Ascending aorta (tissue), 2 donors: ENCODE results near the gene OR2V2. TPM values are rescaled to one million over a fixed set of nuclear protein-coding genes. Genes with fewer than 3 reads are reported as not detected.

Source experiments
- DNase-seq, 2 donors: peaks; one replicate each; pipeline ENCODE4 v3.0.0-alpha.2; 2019; ENCODE audit warnings: low spot score in 2 of 2
- H3K27ac ChIP-seq, 2 donors: fragments of 200-600 bp; sonication (generic); one replicate each; pipeline ENCODE4 v1.5.1; 2016 to 2017; ENCODE audit warnings: mild to moderate bottlenecking in 1 of 2
- H3K27me3 ChIP-seq: fragments of 200-600 bp; sonication (generic); one replicate; pipeline ENCODE4 v1.5.1; 2017
- H3K36me3 ChIP-seq, 2 donors: fragments of 200-600 bp; sonication (generic); one replicate each; pipeline ENCODE4 v1.5.1; 2016
- H3K4me1 ChIP-seq, 2 donors: fragments of 200-600 bp; sonication (generic); one replicate each; pipeline ENCODE4 v1.5.1; 2016 to 2017; ENCODE audit warnings: mild to moderate bottlenecking in 1 of 2
- H3K4me3 ChIP-seq, 2 donors: fragments of 200-600 bp; sonication (generic); one replicate each; pipeline ENCODE4 v1.5.1; 2016 to 2017; ENCODE audit warnings: mild to moderate bottlenecking in 1 of 2
- H3K9me3 ChIP-seq, 2 donors: fragments of 200-600 bp; sonication (generic); one replicate each; pipeline ENCODE4 v1.5.1; 2016
- intact Hi-C: fragments of 100-400 bp; cut with DNase I; formaldehyde crosslinking; loops from one replicate; pipeline ENCODE4 v1.15.1; 2023
- total RNA-seq: library from RNA; depleted of rRNA; stranded (reverse); fragments of >200 nt; gene quantifications from one replicate; pipeline ENCODE4 v1.1.0, GENCODE V29; 2016
- TF ChIP-seq, protein P1 (sequence below), 3 experiments: fragments of 200-600 bp in 2 of 3; fragments of 450-650 bp in 1 of 3; sonication (generic) in 2 of 3; IDR thresholded peaks; one replicate each; pipeline ENCODE4 v1.5.1; 2016 to 2019; ENCODE audit warnings: antibody characterized with exemption in 3 of 3, mild to moderate bottlenecking in 1 of 3, moderate library complexity in 1 of 3

The OR2V2 gene
- total RNA-seq, 1 donor from 2014 or later: not detected

GRCh38 chr5:181120306-181120705, 27.1 kb upstream of the OR2V2 start:
- H3K4me1 ChIP-seq: no peaks in the 10 kb centered on the region
- peaks cover 3% of the 10 kb centered on the region for H3K27me3 ChIP-seq
- TF ChIP-seq, protein P1, sequence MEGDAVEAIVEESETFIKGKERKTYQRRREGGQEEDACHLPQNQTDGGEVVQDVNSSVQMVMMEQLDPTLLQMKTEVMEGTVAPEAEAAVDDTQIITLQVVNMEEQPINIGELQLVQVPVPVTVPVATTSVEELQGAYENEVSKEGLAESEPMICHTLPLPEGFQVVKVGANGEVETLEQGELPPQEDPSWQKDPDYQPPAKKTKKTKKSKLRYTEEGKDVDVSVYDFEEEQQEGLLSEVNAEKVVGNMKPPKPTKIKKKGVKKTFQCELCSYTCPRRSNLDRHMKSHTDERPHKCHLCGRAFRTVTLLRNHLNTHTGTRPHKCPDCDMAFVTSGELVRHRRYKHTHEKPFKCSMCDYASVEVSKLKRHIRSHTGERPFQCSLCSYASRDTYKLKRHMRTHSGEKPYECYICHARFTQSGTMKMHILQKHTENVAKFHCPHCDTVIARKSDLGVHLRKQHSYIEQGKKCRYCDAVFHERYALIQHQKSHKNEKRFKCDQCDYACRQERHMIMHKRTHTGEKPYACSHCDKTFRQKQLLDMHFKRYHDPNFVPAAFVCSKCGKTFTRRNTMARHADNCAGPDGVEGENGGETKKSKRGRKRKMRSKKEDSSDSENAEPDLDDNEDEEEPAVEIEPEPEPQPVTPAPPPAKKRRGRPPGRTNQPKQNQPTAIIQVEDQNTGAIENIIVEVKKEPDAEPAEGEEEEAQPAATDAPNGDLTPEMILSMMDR (IDR thresholded peaks at IDR 0.05): no peak
- no peak for DNase-seq
- H3K27ac ChIP-seq: no peak overlapping the region
- H3K9me3 ChIP-seq: no peaks in the 10 kb centered on the region
- intact Hi-C loops: no loop called here
- no peaks in the 10 kb centered on the region for H3K36me3 ChIP-seq
- H3K4me3 ChIP-seq: no peak overlapping the region

- intact Hi-C loops: no loop called here
- Histone ChIP-seq H3K27me3 (peaks cover 3% of the 10 kb centered on the region), H3K4me1 (no peaks in the 10 kb centered on the region), H3K9me3 (no peaks in the 10 kb centered on the region), H3K36me3 (no peaks in the 10 kb centered on the region), H3K4me3 (no peak overlapping the region), H3K27ac (no peak overlapping the region)
- DNase-seq: no peak
- TF ChIP-seq, protein P1 (IDR thresholded peaks at IDR 0.05): no peak
These were observed 26.6 kb upstream of the OR2V2 start for GRCh38 chr5:181120761-181121160.

GRCh38 chr5:181121675-181122561, 25.5 kb upstream of the OR2V2 start:
- Histone ChIP-seq H3K9me3 (no peaks in the 10 kb centered on the region), H3K27me3 (peaks cover under 1% of the 10 kb centered on the region), H3K4me3 (no peak overlapping the region), H3K27ac (no peak overlapping the region), H3K36me3 (no peaks in the 10 kb centered on the region), H3K4me1 (no peaks in the 10 kb centered on the region)
- intact Hi-C loops: no loop called here
- DNase-seq: peak in 1 of 2 donors; percentile 52
- TF ChIP-seq, protein P1 (IDR thresholded peaks at IDR 0.05): no peak

DNA sequence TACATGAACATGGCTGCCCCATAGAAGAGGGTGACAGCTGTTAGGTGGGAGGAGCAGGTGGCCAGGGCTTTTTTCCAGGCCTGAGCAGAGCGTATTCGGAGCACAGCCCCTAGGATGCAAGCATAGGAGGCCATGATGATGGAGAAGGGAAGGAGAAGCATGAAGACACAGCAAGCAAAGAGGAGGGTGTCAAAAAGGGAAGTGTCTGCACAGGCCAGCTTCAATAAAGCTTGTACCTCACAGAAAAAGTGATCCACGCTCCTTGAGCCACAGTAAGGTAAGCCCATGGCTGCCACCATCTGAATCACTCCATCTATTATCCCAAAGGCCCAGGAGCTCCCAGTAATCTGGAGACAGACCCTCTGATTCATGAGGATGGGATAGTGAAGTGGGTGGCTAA, 22.9 kb upstream of the OR2V2 start:
- H3K9me3 ChIP-seq: no peaks in the 10 kb centered on the region
- no peak for DNase-seq
- intact Hi-C loops: no loop called here
- no peaks in the 10 kb centered on the region for H3K36me3 ChIP-seq
- TF ChIP-seq, protein P1 (IDR thresholded peaks at IDR 0.05): no peak
- no peak overlapping the region for H3K27ac ChIP-seq
- H3K4me3 ChIP-seq: no peak overlapping the region
- H3K4me1 ChIP-seq: no peaks in the 10 kb centered on the region
- no peaks in the 10 kb centered on the region for H3K27me3 ChIP-seq

- no peak for DNase-seq
- TF ChIP-seq, protein P1 (IDR thresholded peaks at IDR 0.05): no peak
- Histone ChIP-seq H3K9me3 (no peaks in the 10 kb centered on the region), H3K36me3 (no peaks in the 10 kb centered on the region), H3K4me1 (no peaks in the 10 kb centered on the region), H3K27me3 (no peaks in the 10 kb centered on the region), H3K27ac (no peak overlapping the region), H3K4me3 (no peak overlapping the region)
- intact Hi-C loops: no loop called here
These were observed 20.5 kb upstream of the OR2V2 start for GRCh38 chr5:181126841-181127240.
